Bladder microvascular endothelial cell (primary cell): ENCODE data around the gene LRRC63. TPM values are rescaled to one million over a fixed set of nuclear protein-coding genes. Genes with fewer than 3 reads are reported as not detected.

Experiments
- total RNA-seq: library from RNA; depleted of rRNA; stranded (reverse); fragments of >200 nt; gene quantifications from 2 replicates; pipeline ENCODE4 v1.2.3, GENCODE V29; 2014

Gene LRRC63, protein sequence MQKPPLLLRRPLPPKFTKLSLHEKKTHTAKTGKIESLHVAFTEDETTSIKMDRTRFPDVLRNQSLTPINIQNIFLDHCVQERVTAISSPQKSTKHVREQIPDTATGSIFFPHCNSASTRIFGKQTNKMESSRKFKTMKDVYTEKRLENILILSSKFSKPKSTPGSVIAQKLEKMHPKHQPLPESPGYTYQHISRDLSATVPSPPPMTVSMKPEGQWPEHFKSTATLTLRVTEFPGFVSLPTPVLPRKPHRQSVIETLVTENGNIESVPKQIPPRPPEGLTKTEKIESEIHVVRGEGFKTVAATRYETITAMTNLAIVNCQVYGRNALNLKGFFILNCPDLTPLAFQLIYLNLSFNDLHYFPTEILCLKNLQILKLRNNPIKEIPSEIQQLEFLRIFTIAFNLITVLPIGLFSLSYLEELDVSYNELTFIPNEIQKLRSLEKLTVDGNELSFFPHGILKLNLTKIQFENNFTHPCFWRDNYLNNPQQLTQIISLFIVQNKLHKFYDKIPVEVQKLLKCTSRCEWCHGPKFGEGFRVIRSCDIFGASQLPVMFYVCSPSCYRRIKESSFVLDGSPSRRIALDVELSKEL
- total RNA-seq = under 0.01 and 0.13 TPM in 2 replicates

GRCh38 chr13:46211483-46212351 is at the start of gene LRRC63:
Gene LRRC63, plus strand, starts transcription at chr13:46211928. Its CDS starts 1,107 bp downstream, at chr13:46213035.

DNA sequence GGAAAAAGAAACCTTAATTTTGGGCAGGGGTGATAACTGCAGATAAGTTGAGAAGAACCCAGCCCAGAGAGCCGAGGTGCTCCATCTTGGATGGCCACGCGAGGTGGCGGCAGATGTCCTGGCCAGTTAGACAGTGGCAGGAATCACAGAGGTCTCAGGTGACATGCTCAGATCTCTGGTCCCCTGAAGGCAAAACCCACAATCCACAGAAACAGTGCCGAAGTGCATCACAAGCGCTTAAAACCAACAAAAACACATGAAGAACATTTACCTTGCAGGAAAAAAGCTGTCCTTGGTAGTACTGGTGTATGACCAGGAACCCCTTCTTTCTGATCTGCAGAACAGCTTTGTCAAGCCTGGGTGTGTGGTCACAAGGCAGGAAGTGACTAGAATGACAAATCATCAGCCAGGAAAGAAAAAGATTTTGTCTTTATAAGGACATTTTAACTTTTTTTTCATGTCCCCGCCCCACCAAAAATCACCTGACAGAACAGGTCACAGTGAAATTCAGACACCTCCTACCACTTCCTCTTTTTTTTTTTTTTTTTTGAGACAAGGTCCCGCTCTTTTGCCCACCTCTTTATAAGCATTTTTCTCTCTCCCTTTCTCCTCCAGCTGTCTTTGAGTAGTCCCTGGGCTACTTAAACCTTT is 29.8 kb upstream of the LRRC63 start, which contains the start of gene LCP1:
TSS of gene LCP1 (minus strand) at position 338 of the 651 bp plus-strand sequence. CDS start 22,515 bp downstream, outside the sequence.

Other genes with a start within 250 kb of the LRRC63 start
- 7.3 and 20.0 TPM in 2 replicates for gene ZC3H13, start 159.2 kb upstream of the LRRC63 start, total RNA-seq
- not detected in 2 replicates for gene CPB2, start 106.9 kb upstream of the LRRC63 start, total RNA-seq
- 0.16 and 0.38 TPM in 2 replicates for gene LCP1, start 29.8 kb upstream of the LRRC63 start, total RNA-seq
- not detected in 2 replicates for gene RUBCNL, start 175.3 kb downstream of the LRRC63 start, total RNA-seq